K562 (cell line): ENCODE results near the gene FGF14. TPM values are rescaled to one million over a fixed set of nuclear protein-coding genes. Genes with fewer than 3 reads are reported as not detected.

Experiments used
- ATAC-seq: fragments of 200-7000 bp; cut with Tn5 transposase; 3 replicates; pipeline ENCODE4 v1.9.1; 2020; ENCODE audit warnings: moderate library complexity
- BruUV-seq: library from RNA; stranded (reverse); fragments of 400-500 nt; replicated peaks from 2 replicates; lab custom pipeline; 2021; lab: Mats Ljungman, UMichigan
- CTCF ChIA-PET: fragments of 300-600 bp; formaldehyde crosslinking; extraction: SDS; loops from one replicate; lab custom pipeline; 2021; ENCODE audit warnings: low intra/inter-chr PET ratio; lab: Yijun Ruan, JAX
- POLR2A ChIA-PET: fragments of 300-600, 350-650 bp; sonication (Branson Sonifier 250); formaldehyde crosslinking; extraction: SDS; loops from one replicate; lab custom pipeline; 2021; ENCODE audit warnings: antibody characterized with exemption, inconsistent platforms; lab: Yijun Ruan, JAX
- DNase-seq, 4 experiments: peaks; one replicate each; pipeline versions ENCODE4 v3.0.0 to v3.0.0-alpha.2; 2011 to 2018; ENCODE audit warnings: low spot score in 3 of 4, mixed read lengths in 3 of 4; ENCODE audit errors: extremely low read depth in 1 of 4
- FAIRE-seq: peaks from 2 replicates; lab custom pipeline; 2011; peaks lifted over from hg19 to GRCh38; lab: Jason Lieb, UNC
- H2AFZ ChIP-seq: 2 replicates; pipeline ENCODE4 v1.6.0; 2011; ENCODE audit warnings: low read depth, low read length, control low read depth, inconsistent platforms
- H3K27ac ChIP-seq: fragments of 200-600 bp; 3 replicates; pipeline ENCODE4 v1.8.0; 2011; ENCODE audit warnings: low read depth, mild to moderate bottlenecking, control low read depth, inconsistent platforms, low read length, moderate library complexity, mixed read lengths; ENCODE audit errors: extremely low read depth
- H3K27me3 ChIP-seq, 2 experiments: fragments of 300-600 bp in 1 of 2; 2 replicates in 1 of 2; 3 replicates in 1 of 2; pipeline versions ENCODE4 v1.6.0 to v1.8.0; 2011; ENCODE audit warnings: inconsistent platforms in 2 of 2, low read length in 2 of 2, mild to moderate bottlenecking in 1 of 2, mixed read lengths in 1 of 2, moderate library complexity in 1 of 2; ENCODE audit not compliant: control insufficient read depth in 2 of 2, insufficient read depth in 2 of 2
- H3K36me3 ChIP-seq: fragments of 300-600 bp; 3 replicates; pipeline ENCODE4 v1.8.0; 2011; ENCODE audit warnings: mild to moderate bottlenecking, low read length, inconsistent platforms; ENCODE audit not compliant: control insufficient read depth, insufficient read depth
- H3K4me1 ChIP-seq, 2 experiments: fragments of 200-600 bp in 1 of 2; replicated peaks in 1 of 2; 2 replicates in 1 of 2; 3 replicates in 1 of 2; pipeline versions ENCODE4 v1.5.1 to v1.8.0; 2011; ENCODE audit warnings: inconsistent platforms in 2 of 2, low read length in 2 of 2, mild to moderate bottlenecking in 1 of 2, mixed read lengths in 1 of 2, moderate library complexity in 1 of 2; ENCODE audit not compliant: control insufficient read depth in 2 of 2, insufficient read depth in 2 of 2
- H3K4me2 ChIP-seq: 2 replicates; pipeline ENCODE4 v1.6.1; 2011; ENCODE audit warnings: low read length, control low read depth, inconsistent platforms, mixed read lengths; ENCODE audit not compliant: insufficient read depth
- H3K4me3 ChIP-seq: fragments of 200-600 bp; sonication (generic), shearing (Covaris generic); 2 replicates; pipeline ENCODE4 v1.5.1; 2016; ENCODE audit warnings: control low read depth, inconsistent platforms
- H3K79me2 ChIP-seq: fragments of 200-600 bp; 3 replicates; pipeline ENCODE4 v1.8.0; 2011; ENCODE audit warnings: low read length, inconsistent platforms; ENCODE audit not compliant: control insufficient read depth, insufficient read depth
- H3K9ac ChIP-seq, 2 experiments: 2 replicates each; pipeline versions ENCODE4 v1.6.0 to v1.6.1; 2011; ENCODE audit warnings: low read depth in 2 of 2, low read length in 2 of 2, control low read depth in 1 of 2, inconsistent platforms in 1 of 2, mild to moderate bottlenecking in 1 of 2, mixed read lengths in 1 of 2; ENCODE audit not compliant: insufficient read depth in 1 of 2
- H3K9me1 ChIP-seq: one replicate; pipeline ENCODE4 v1.6.0; 2011; ENCODE audit warnings: inconsistent platforms, mild to moderate bottlenecking, low read length, moderate library complexity; ENCODE audit not compliant: control insufficient read depth, insufficient read depth
- H3K9me3 ChIP-seq: replicated peaks from 2 replicates; pipeline ENCODE4 v1.5.1; 2011; ENCODE audit warnings: low read depth, low read length, inconsistent platforms; ENCODE audit not compliant: control insufficient read depth, insufficient read depth
- H4K20me1 ChIP-seq: replicated peaks from 2 replicates; pipeline ENCODE4 v1.6.1; 2011; ENCODE audit warnings: low read length, inconsistent platforms, mixed read lengths; ENCODE audit not compliant: control insufficient read depth, insufficient read depth
- CAMTA2 ChIP-seq: fragments of 250-450 bp; sonication (Bioruptor Pico); conservative IDR thresholded peaks from 2 replicates; pipeline ENCODE4 v1.5.1; 2022
- MTF1 ChIP-seq: fragments of 250-450 bp; sonication (Bioruptor Pico); IDR thresholded peaks from 2 replicates; pipeline ENCODE4 v1.9.0; 2021; ENCODE audit warnings: moderate library complexity, mild to moderate bottlenecking, inconsistent platforms, borderline replicate concordance
- RBM22 ChIP-seq: fragments of 200-400 bp; formaldehyde crosslinking; IDR thresholded peaks from 2 replicates; pipeline ENCODE4 v1.6.1; 2018; ENCODE audit warnings: low read length, low read depth; ENCODE audit not compliant: poor library complexity, severe bottlenecking
- SMARCA5 ChIP-seq: fragments of 450-650 bp; IDR thresholded peaks from 2 replicates; pipeline ENCODE4 v1.6.1; 2016
- SREBF2 ChIP-seq: sonication (generic); formaldehyde crosslinking; IDR thresholded peaks from 2 replicates; pipeline ENCODE4 v1.4.0; 2020; ENCODE audit warnings: mild to moderate bottlenecking, missing genetic modification reagents
- STAT5B ChIP-seq: fragments of 250-450 bp; sonication (Bioruptor Pico); IDR thresholded peaks from 2 replicates; pipeline ENCODE4 v1.8.0; 2021; ENCODE audit warnings: mild to moderate bottlenecking, inconsistent platforms
- TBL1XR1 ChIP-seq, 2 experiments: IDR thresholded peaks; 2 replicates each; pipeline ENCODE4 v1.6.1; 2012; ENCODE audit warnings: improper control_type of control experiment in 2 of 2, low read length in 2 of 2, mild to moderate bottlenecking in 1 of 2
- THRAP3 ChIP-seq: fragments of 450-650 bp; IDR thresholded peaks from 2 replicates; pipeline ENCODE4 v1.6.1; 2016; ENCODE audit warnings: mild to moderate bottlenecking, inconsistent platforms, borderline replicate concordance
- ZNF124 ChIP-seq: sonication (generic); formaldehyde crosslinking; IDR thresholded peaks from 2 replicates; pipeline ENCODE4 v1.8.1; 2022; ENCODE audit warnings: missing genetic modification reagents
- ZNF197 ChIP-seq: fragments of 200-800 bp; sonication (Bioruptor generic); IDR thresholded peaks from 2 replicates; pipeline ENCODE4 v1.6.1; 2016; ENCODE audit warnings: low read depth, missing genetic modification characterization, missing compliant biosample characterization
- WGBS: fragments of 100-300 bp; shearing (Covaris generic); methylation state at CpG from one replicate; pipeline ENCODE4 v1.1.6; 2016; ENCODE audit warnings: low coverage, mixed read lengths; ENCODE audit not compliant: insufficient coverage; ENCODE audit errors: missing lambda C conversion rate; 5-methylcytosine and 5-hydroxymethylcytosine counted together
- in situ Hi-C: fragments of 300-500 bp; cut with MboI; formaldehyde crosslinking; loops from 4 replicates; pipeline ENCODE4 v1.15.0; 2018; ENCODE audit warnings: inconsistent platforms, mixed read lengths
- intact Hi-C: fragments of 100-400 bp; cut with micrococcal nuclease; formaldehyde crosslinking; loops from 2 replicates; pipeline ENCODE4 v1.14.2; 2022
- polyA plus RNA-seq, 8 experiments: library from polyadenylated mRNA; depleted of rRNA in 4 of 8; stranded (reverse) in 5 of 8; unstranded in 3 of 8; fragments of >200 nt; fragmentation: Nextera tagmentation in 2 of 8; fragmentation: Illumina TruSeq in 1 of 8; extraction: Ambion mirVana in 2 of 8; extraction: Trizol in 1 of 8; gene quantifications; 2 replicates each; pipeline versions ENCODE4 v1.2.1 to v1.2.3, GENCODE V29; 2011 to 2014; ENCODE audit warnings: inconsistent platforms in 1 of 8, missing spikeins in 1 of 8
- total RNA-seq, 7 experiments: library from RNA; depleted of rRNA in 6 of 7; stranded (reverse); fragments of >200 nt in 6 of 7; fragmentation: Illumina TruSeq in 2 of 7; extraction: Trizol in 2 of 7; gene quantifications; 2 replicates each; pipeline versions ENCODE4 v1.2.1 to v1.2.3, GENCODE V29; 2011 to 2021; ENCODE audit warnings: low replicate concordance in 1 of 7

Gene FGF14
- total and polyA plus RNA-seq, 9 of the 15 experiments (the other 6 are each of a cell fraction or from before 2014, with no cell fraction given): not detected

GRCh38 chr13:101915755-101916107, 486.1 kb downstream of the FGF14 start (continued):
- TF ChIP-seq THRAP3: no peak

- no peaks in the 10 kb centered on the region for H4K20me1 ChIP-seq
- H2AFZ ChIP-seq: no peak overlapping the region
- FAIRE-seq (no peak), ATAC-seq (no peak), DNase-seq (no peak)
- H3K9ac ChIP-seq: no peak overlapping the region
- no TSS peak for BruUV-seq
- 0% methylated on average over 6 of the region's 7 CpGs for WGBS
- CTCF ChIA-PET: no interaction called here
- H3K36me3 ChIP-seq: no peaks in the 10 kb centered on the region
- H3K27me3 ChIP-seq: no peaks in the 10 kb centered on the region
- POLR2A ChIA-PET: no interaction called here
- H3K9me3 ChIP-seq: no peaks in the 10 kb centered on the region
- H3K9me1 ChIP-seq: no peaks in the 10 kb centered on the region
- intact Hi-C loops (no loop called here), in situ Hi-C loops (no loop called here)
- H3K4me2 ChIP-seq: no peak overlapping the region
- TF ChIP-seq RBM22 (no peak), STAT5B (CRISPR knock-in tag) (no peak), SMARCA5 (no peak), ZNF124 (no peak), MTF1 (CRISPR knock-in tag) (no peak), CAMTA2 (no peak), TBL1XR1 (IDR thresholded peaks at IDR 0.05; ENCODE audit: low read length in 2 of 2) (no peak), ZNF197 (CRISPR knock-in tag) (no peak), SREBF2 (no peak)
- no peak overlapping the region for H3K4me3 ChIP-seq
- H3K27ac ChIP-seq: no peak overlapping the region
- H3K4me1 ChIP-seq: no peaks in the 10 kb centered on the region
- no peaks in the 10 kb centered on the region for H3K79me2 ChIP-seq
Observed at GRCh38 chr13:101915331-101915730, 486.5 kb downstream of the FGF14 start.
